Astrocyte (in vitro differentiated cells and primary cell): Measurements from ENCODE around the gene RPAIN. TPM values are rescaled to one million over a fixed set of nuclear protein-coding genes. Genes with fewer than 3 reads are reported as not detected.
"Not testable (repeated sequence)": the region's sequence is repeated elsewhere in the genome, so short reads cannot be mapped to it uniquely, and the experiment has no call there.

Experiments
- DNase-seq: peaks from one replicate; pipeline ENCODE4 v3.0.0-alpha.2; 2010; ENCODE audit warnings: low read depth
- FAIRE-seq: peaks from 2 replicates; lab custom pipeline; 2011; peaks lifted over from hg19 to GRCh38; lab: Jason Lieb, UNC
- H2AFZ ChIP-seq: 2 replicates; pipeline ENCODE4 v1.6.0; 2012; ENCODE audit warnings: low read depth, low read length, inconsistent platforms
- H3K27ac ChIP-seq: 2 replicates; pipeline ENCODE4 v1.5.1; 2011; ENCODE audit warnings: low read depth, low read length, inconsistent platforms
- H3K27me3 ChIP-seq: 2 replicates; pipeline ENCODE4 v1.6.0; 2011; ENCODE audit warnings: low read length, inconsistent platforms; ENCODE audit not compliant: insufficient read depth
- H3K36me3 ChIP-seq: 2 replicates; pipeline ENCODE4 v1.5.1; 2011; ENCODE audit warnings: low read length, inconsistent platforms; ENCODE audit not compliant: insufficient read depth
- H3K4me1 ChIP-seq: 2 replicates; pipeline ENCODE4 v1.5.1; 2011; ENCODE audit warnings: low read length, inconsistent platforms; ENCODE audit not compliant: insufficient read depth
- H3K4me2 ChIP-seq: 2 replicates; pipeline ENCODE4 v1.6.0; 2012; ENCODE audit warnings: low read length, inconsistent platforms
- H3K4me3 ChIP-seq: 2 replicates; pipeline ENCODE4 v1.5.1; 2011; ENCODE audit warnings: low read depth, mild to moderate bottlenecking, low read length, inconsistent platforms; ENCODE audit not compliant: insufficient read depth
- H3K79me2 ChIP-seq: 2 replicates; pipeline ENCODE4 v1.6.0; 2012; ENCODE audit warnings: mild to moderate bottlenecking, low read length, inconsistent platforms; ENCODE audit not compliant: insufficient read depth
- H3K9ac ChIP-seq: 2 replicates; pipeline ENCODE4 v1.6.0; 2012; ENCODE audit warnings: mild to moderate bottlenecking, low read length, inconsistent platforms
- H3K9me3 ChIP-seq: 2 replicates; pipeline ENCODE4 v1.5.1; 2012; ENCODE audit warnings: low read depth, mild to moderate bottlenecking, low read length, inconsistent platforms; ENCODE audit not compliant: insufficient read depth
- H4K20me1 ChIP-seq: 2 replicates; pipeline ENCODE4 v1.6.0; 2012; ENCODE audit warnings: low read length, inconsistent platforms; ENCODE audit not compliant: insufficient read depth
- H3K27ac Mint-ChIP-seq: one replicate; pipeline ENCODE4 v1.8.0; 2021; ENCODE audit warnings: mild to moderate bottlenecking, mixed read lengths; ENCODE audit not compliant: unreplicated experiment
- H3K27me3 Mint-ChIP-seq: one replicate; pipeline ENCODE4 v1.8.0; 2021; ENCODE audit warnings: low read depth, mixed read lengths; ENCODE audit not compliant: unreplicated experiment
- H3K36me3 Mint-ChIP-seq: one replicate; pipeline ENCODE4 v1.8.0; 2021; ENCODE audit warnings: low read depth, mixed read lengths; ENCODE audit not compliant: unreplicated experiment
- H3K4me1 Mint-ChIP-seq: one replicate; pipeline ENCODE4 v1.8.0; 2021; ENCODE audit warnings: low read depth, mixed read lengths; ENCODE audit not compliant: unreplicated experiment
- H3K4me3 Mint-ChIP-seq: one replicate; pipeline ENCODE4 v1.8.0; 2021; ENCODE audit warnings: mild to moderate bottlenecking, moderate library complexity, mixed read lengths; ENCODE audit not compliant: unreplicated experiment
- H3K9me3 Mint-ChIP-seq: one replicate; pipeline ENCODE4 v1.8.0; 2021; ENCODE audit warnings: mild to moderate bottlenecking, mixed read lengths; ENCODE audit not compliant: unreplicated experiment
- CTCF ChIP-seq: IDR thresholded peaks from 2 replicates; pipeline ENCODE4 v1.5.1; 2011; ENCODE audit warnings: low read depth, mild to moderate bottlenecking, inconsistent platforms, low read length, moderate library complexity; ENCODE audit not compliant: insufficient read depth
- EZH2 ChIP-seq: IDR thresholded peaks from 2 replicates; pipeline ENCODE4 v1.6.1; 2012; ENCODE audit warnings: mild to moderate bottlenecking, low read length, inconsistent platforms; ENCODE audit not compliant: insufficient read depth
- total RNA-seq: library from RNA; stranded (reverse); gene quantifications from 2 replicates; pipeline ENCODE4 v1.2.1, GENCODE V29; 2021

Gene RPAIN
- total RNA-seq, 1 donor from 2014 or later = 46.5 TPM

DNA sequence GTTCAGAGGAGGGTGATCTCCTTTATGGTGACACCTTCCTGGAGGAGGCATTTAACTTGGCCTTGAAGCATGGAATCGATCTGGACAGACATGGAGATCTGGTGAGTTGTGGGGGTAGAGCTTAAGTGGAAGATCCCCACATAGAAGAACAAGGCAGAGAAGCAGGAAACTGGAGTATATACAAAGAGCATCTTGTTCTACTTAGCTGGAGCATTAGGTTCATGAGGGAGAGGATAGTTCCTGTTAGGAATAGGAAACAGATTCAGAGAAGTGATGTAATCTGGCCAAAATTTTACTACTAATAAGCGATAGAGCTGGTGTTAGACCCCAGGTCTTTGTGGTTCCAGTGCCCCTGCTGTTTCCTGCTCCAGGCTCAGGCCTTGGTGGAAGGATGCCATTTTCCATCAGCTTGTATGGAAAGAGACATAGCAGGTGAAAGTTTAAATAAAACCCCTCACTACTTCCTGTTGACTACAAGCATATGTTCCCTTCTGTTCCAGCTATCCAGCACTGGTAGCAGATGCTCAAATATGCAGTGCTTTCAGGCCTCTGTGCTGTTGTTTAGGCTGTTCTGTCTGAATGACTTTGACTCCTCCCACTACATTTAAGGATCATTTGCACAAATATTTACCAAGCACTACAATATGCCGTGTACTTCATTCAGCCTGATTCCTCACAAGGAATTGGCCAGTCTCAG lies 9.4 kb downstream of the RPAIN start:
- H3K4me1 Mint-ChIP-seq = peaks cover 4% of the 10 kb centered on the region
- no peak for FAIRE-seq

DNA sequence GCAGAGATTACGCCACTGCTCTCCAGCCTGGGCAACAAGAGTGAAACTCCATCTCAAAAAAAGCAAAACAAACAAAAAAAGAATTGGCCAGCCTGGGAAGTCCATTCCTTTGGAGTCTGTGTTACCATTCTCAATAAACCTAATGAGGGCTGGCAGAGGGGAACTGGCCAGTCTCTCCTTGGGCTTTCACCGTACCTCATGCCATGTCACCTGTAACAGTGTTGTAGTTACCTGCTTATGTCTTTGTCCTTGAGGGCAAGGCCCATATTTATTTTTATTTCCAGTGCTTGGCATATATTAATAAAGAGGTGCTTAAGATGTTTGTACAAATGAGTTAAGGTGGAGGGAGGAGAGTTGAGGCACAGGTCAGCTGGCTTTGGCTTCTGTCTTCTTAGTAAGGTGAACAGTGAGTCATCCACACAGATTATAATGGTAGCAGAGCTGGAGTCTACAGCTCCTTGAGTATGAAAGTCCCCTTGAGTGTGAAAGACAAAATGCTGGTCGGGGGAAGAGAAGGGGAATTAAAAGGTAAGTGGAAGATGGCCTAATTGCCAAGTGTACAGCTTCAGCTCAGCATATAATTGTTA lies 10.5 kb downstream of the RPAIN start:
- H3K27me3 ChIP-seq = no peaks in the 10 kb centered on the region
- no peak overlapping the region for H3K9ac ChIP-seq
- no peaks in the 10 kb centered on the region for H3K4me1 Mint-ChIP-seq
- no peaks in the 10 kb centered on the region for H3K9me3 ChIP-seq
- H3K27me3 Mint-ChIP-seq = no peaks in the 10 kb centered on the region
- no peak overlapping the region for H3K4me2 ChIP-seq
- H3K4me1 ChIP-seq = no peaks in the 10 kb centered on the region
- H3K27ac ChIP-seq = no peak overlapping the region
- H3K36me3 ChIP-seq = peaks cover 53% of the 10 kb centered on the region
- H3K4me3 ChIP-seq = no peak overlapping the region
- H4K20me1 ChIP-seq = peaks cover 33% of the 10 kb centered on the region
- H3K79me2 ChIP-seq = peaks cover 15% of the 10 kb centered on the region
- H3K36me3 Mint-ChIP-seq = peaks cover 29% of the 10 kb centered on the region
- TF ChIP-seq CTCF = no peak
- TF ChIP-seq EZH2 = no peak
- no peaks in the 10 kb centered on the region for H3K9me3 Mint-ChIP-seq
- no peak for FAIRE-seq
- peak overlapping the region; percentile 21 for H3K4me3 Mint-ChIP-seq
- no peak for DNase-seq
- H2AFZ ChIP-seq = no peak overlapping the region
- no peak overlapping the region for H3K27ac Mint-ChIP-seq

More for the DNA sequence above, 9.4 kb downstream of the RPAIN start:
- no peak overlapping the region for H3K27ac Mint-ChIP-seq
- DNase-seq = no peak
- H3K4me3 Mint-ChIP-seq = no peak overlapping the region
- Histone ChIP-seq H3K4me1 (no peaks in the 10 kb centered on the region), H4K20me1 (peaks cover 26% of the 10 kb centered on the region), H3K27me3 (no peaks in the 10 kb centered on the region), H3K79me2 (peaks cover 7% of the 10 kb centered on the region), H3K4me2 (no peak overlapping the region), H2AFZ (no peak overlapping the region), H3K4me3 (no peak overlapping the region), H3K9ac (no peak overlapping the region), H3K27ac (no peak overlapping the region), H3K36me3 (peaks cover 54% of the 10 kb centered on the region), H3K9me3 (no peaks in the 10 kb centered on the region)
- no peaks in the 10 kb centered on the region for H3K27me3 Mint-ChIP-seq
- H3K36me3 Mint-ChIP-seq = peaks cover 29% of the 10 kb centered on the region
- H3K9me3 Mint-ChIP-seq = no peaks in the 10 kb centered on the region
- TF ChIP-seq EZH2 = no peak
- no peak for TF ChIP-seq CTCF

- Histone ChIP-seq H3K79me2 (peaks cover 21% of the 10 kb centered on the region), H4K20me1 (peaks cover 33% of the 10 kb centered on the region), H3K36me3 (peaks cover 49% of the 10 kb centered on the region)
- H3K4me3 Mint-ChIP-seq, H3K27ac ChIP-seq, H3K9me3 ChIP-seq, FAIRE-seq, H3K9ac ChIP-seq, DNase-seq, H3K27me3 ChIP-seq, H3K4me2 ChIP-seq, H3K27me3 Mint-ChIP-seq, H3K4me1 ChIP-seq, H3K4me1 Mint-ChIP-seq, H2AFZ ChIP-seq, H3K4me3 ChIP-seq, H3K9me3 Mint-ChIP-seq: not testable (repeated sequence)
- peaks cover 29% of the 10 kb centered on the region for H3K36me3 Mint-ChIP-seq
- peak overlapping the region; percentile 62 for H3K27ac Mint-ChIP-seq
Measured at GRCh38 chr17:5431234-5431633, 11.3 kb downstream of the RPAIN start.
